WI38 (cell line): Measurements from ENCODE around the gene PFKM.

Experiments used
- H3K4me3 ChIP-seq: 2 replicates; pipeline ENCODE4 v1.5.1; 2011; ENCODE audit warnings: low read depth, mild to moderate bottlenecking, control low read depth, low read length
- TF ChIP-seq, protein P1 (sequence below): IDR thresholded peaks from 2 replicates; pipeline ENCODE4 v1.5.1; 2012; ENCODE audit warnings: low read depth, mild to moderate bottlenecking, control low read depth, low read length

PFKM gene

DNA sequence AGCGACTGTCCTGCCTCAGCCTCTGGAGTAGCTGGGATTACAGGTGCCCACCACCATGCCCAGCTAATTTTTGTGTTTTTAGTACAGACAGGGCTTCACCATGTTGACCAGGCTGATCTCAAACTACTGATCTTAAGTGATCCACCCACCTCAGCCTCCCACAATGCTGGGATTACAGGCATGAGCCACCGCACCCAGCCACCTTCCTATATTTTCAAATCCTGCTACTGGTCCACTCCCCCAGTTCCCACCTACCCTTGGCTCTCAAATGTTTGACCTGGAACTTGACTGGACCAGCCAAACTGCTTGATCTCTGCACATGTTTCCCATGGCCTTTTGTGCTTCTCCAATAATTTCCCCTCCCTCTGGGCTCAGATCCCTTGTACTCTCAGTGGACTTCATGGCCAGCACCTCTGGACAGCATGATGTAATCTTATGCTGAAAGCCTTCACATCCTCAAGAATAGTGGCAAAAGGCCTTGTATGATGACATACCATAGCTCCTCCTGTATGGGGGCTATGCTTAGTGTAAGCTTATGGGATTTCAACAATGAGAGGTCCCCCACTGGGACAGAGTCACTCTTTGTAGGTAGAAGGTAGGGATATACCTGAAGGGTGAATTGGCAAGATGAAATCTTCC is 61.8 kb downstream of the PFKM start:
- TF ChIP-seq, protein P1, sequence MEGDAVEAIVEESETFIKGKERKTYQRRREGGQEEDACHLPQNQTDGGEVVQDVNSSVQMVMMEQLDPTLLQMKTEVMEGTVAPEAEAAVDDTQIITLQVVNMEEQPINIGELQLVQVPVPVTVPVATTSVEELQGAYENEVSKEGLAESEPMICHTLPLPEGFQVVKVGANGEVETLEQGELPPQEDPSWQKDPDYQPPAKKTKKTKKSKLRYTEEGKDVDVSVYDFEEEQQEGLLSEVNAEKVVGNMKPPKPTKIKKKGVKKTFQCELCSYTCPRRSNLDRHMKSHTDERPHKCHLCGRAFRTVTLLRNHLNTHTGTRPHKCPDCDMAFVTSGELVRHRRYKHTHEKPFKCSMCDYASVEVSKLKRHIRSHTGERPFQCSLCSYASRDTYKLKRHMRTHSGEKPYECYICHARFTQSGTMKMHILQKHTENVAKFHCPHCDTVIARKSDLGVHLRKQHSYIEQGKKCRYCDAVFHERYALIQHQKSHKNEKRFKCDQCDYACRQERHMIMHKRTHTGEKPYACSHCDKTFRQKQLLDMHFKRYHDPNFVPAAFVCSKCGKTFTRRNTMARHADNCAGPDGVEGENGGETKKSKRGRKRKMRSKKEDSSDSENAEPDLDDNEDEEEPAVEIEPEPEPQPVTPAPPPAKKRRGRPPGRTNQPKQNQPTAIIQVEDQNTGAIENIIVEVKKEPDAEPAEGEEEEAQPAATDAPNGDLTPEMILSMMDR, result no peak
- no peak overlapping the region for H3K4me3 ChIP-seq

DNA sequence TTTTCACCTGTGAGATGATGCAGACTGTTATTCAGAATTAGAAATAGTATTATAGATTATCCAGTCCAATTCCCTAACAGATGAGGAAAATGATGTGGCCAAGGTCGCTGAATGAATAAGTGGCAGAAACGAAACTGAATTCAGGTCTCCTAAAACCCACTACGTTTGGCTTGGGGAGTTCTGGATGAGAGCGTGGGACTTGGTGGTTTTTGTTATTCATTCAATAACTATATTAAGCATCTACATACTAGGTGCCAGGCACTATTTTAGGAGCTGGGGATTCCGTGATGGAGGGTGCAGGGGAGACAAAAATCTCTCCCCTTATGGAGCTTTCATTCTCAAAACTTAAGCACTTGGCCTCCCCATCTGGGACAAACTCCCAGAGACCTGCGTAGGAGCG is 63.5 kb downstream of the PFKM start:
- peak overlapping the region; percentile 72 for H3K4me3 ChIP-seq
- TF ChIP-seq, protein P1, result no peak

DNA sequence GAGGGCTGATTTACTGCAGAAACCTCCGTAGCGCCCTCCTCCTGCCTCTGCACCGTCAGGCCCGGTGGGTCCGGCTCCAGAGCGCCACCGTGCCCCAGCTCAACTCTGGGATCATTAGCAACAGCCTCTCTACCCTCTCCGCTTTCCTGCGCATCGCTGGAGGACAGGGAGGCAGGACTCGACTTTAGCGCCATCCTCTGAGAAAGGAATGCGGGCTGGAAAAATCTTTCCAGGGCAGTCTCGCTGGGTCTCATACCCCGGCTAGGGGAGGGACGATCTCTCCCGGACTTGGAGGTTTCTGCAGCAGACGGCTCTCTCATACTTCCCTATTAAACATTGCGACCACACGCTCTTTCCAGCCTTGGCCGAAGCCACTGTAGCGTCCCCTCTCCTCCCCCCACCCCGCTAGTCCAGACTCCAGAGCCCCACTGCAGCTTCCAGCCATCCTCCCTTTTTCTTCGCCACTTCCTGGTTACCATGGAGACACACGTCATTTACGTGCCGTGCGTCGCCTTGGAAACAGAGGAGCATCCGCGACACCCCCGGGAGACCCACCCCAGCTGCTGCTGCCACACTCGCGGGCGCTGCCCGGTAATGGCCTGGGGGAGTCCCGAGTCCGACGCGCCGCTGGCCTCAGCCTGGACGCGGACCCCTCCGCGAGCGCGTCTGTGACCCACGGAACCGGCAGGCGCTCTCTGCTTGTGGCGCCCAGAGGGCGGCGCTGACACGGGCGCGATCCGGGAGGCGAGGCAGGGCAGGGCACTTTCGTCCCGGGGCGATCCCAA is 64.1 kb downstream of the PFKM start, which contains the start of gene CCDC184:
TSS of gene CCDC184 (plus strand) at position 554 of the 785 bp plus-strand sequence. CDS start 479 bp downstream, outside the sequence.
- peak within 1 kb of the TSS; percentile 72 for H3K4me3 ChIP-seq
- TF ChIP-seq, protein P1, result peak; percentile 32; the same call in 1 of the 2 replicates

DNA sequence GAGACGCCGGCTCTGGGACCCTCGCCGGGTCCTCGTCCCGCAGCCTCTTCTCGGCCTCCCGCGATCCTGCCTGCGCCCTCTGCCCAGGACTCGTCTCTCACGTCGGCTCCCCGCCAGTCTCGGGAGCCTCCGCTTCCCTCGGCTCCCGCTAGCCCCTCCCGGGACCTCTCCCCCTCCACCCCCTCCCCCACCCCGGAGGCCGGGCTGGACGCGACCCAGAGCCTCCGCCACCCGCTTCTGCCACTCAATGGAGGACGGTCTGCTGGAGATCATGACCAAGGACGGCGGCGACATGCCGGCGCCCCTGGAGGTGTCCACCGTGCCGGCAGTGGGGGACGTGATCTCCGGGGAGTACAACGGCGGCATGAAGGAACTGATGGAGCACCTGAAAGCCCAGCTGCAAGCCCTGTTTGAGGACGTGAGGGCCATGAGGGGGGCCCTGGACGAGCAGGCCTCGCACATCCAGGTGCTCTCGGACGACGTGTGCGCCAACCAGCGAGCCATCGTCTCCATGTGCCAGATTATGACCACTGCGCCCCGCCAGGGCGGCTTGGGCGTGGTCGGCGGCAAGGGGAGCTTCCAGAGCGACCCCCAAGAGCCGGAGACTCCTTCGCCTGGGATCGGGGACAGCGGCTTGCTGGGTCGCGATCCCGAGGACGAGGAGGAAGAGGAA is 64.8 kb downstream of the PFKM start:
- peak overlapping the region; percentile 72 for H3K4me3 ChIP-seq
- TF ChIP-seq, protein P1, result no peak

DNA sequence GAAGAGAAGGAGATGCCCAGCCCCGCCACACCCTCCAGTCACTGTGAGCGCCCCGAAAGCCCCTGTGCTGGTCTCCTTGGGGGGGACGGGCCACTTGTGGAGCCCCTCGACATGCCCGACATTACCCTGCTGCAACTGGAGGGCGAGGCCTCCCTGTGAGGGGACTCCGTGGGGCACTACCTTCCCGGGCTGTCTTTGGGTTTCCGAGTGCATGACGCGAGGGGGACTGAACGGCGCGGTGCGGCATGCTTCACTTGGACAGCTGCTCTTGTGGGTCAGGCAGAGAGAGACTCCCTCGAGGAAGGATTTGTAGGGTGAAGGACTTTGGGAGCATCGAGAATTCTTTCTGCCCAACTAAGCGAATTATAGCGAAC is 65.4 kb downstream of the PFKM start:
- no peak overlapping the region for H3K4me3 ChIP-seq
- TF ChIP-seq, protein P1, result no peak

DNA sequence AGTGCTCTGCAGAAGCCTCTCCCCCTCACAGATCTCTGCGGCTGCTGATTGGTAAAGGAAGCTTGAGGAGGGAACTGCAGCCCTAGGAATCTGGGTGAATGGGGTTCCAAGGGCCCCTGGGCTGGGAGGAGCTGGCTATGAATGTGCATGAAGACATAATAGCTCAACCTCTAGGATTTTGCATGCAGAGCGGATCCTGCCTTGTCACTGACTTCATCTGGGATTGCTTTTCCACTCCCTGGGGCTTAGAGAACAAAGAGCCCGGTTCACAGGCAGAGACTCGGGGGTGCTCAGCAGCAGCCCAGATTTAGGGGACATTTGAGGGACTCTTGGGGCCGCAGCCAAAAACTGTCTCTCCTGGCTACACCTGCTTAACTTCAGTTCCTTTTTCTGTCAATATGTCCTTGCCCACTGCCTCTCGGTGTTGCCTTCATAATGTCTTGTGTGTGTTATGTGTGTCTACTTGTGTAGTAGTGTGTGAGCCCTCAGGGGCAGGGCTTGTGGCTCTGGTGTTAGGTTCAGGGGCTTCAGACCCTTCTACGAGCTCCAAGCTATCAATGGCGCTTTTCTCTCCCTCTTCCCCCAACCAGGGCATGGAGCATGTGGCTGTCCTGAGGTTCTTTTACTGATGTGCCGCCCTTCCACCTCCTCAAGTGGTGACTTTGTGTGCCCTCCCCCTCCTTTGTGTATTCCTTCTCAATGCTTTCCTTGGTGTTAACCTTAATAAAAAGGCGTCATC is 66.2 kb downstream of the PFKM start:
- no peak overlapping the region for H3K4me3 ChIP-seq
- TF ChIP-seq, protein P1, result no peak
